GM19452 (cell line): Measurements from ENCODE around the gene LPP.

ENCODE experiments used
- ATAC-seq: cut with Tn5 transposase; IDR thresholded peaks from one replicate; pipeline ENCODE4 v1.9.1; 2021; ENCODE audit not compliant: unreplicated experiment

The LPP gene

DNA sequence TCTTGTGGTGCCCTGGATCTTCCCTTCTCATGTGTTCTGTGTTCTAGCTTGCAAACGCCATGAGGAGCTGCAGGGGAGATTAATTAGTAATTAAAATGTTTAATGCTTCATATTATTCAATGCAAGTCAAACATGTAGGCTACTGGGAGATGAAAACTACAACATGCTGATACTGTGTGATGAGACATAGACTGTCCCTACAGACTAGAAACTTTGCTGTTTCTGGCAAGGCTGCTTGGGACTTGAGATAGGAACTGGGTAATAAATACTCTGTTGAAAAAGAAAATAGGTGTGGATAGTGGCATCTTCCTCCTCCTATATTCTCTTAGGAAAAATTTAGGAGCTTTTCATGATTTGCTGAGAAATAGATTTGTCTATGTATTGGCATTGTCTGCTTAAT lies 379.2 kb downstream of the LPP start:
- no peak for ATAC-seq

DNA sequence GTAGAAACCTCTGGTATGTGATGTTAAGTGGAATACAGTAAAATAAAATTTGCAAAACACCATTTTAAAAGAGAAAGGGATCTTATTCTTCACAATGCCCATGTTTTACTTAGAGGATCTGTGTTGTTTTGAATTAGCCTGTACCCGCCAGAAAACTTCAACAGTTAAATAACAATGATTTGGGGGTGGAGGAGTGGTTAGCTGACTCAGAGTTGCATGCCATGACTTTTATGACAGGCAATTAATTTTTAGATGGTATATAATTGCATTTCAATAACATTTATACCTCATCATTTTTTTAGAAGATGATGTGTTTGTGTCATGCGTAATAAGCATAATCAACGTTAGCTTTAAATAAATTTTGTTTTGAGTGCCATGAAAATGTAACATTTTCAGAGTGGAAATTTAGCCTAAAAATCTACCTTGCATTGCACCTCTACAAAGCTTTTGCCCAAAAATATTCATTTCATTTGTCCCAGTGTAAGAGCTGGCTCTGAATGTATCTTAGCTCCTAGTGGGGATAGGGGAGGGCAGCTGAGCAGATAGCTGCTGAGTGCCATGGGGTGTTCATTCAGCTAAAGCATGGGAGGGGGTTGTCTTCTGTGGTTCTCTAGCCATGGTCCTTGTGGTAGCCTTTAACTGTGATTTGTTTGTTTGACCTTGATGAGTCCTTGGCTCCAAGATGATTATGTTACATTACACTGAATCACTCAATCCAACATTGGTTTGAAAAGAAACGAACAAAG lies 379.8 kb downstream of the LPP start:
- ATAC-seq = no peak

DNA sequence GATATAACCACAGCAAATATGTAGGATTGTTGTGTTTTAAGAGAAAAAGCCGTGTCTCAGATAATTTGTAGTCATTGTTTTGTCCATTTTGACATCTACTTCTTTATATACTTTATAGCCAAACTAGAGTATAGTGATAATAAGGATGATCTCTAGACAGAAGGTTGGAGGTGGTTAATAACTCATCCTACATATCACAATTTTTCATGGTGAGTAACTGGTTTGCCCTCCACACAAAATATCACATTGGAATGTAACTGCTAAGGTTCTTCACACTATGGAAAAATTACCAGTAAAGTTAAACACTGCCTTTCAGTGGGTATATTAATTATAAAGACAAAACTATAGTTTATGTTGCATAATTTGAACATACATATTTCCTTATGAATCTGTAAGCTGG lies 380.7 kb downstream of the LPP start:
- ATAC-seq = no peak

DNA sequence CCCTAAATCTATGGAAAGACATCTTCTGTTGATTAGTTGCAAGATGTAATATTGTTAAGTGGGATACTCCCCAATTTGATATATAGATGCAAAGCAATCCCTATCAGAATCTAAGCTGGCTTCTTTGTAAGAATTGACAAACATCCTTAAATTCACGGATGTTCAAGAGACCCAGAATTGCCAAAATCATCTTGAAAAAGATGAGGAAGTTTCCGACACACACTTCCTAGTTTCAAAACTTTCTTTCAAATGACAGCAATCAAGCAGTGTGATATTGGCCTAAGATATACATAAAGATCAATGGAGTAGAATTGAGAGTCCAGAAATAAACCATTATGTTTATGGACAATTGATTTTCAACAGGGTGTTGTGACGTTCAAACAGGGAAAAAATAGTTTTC lies 383.6 kb downstream of the LPP start:
- no peak for ATAC-seq

DNA sequence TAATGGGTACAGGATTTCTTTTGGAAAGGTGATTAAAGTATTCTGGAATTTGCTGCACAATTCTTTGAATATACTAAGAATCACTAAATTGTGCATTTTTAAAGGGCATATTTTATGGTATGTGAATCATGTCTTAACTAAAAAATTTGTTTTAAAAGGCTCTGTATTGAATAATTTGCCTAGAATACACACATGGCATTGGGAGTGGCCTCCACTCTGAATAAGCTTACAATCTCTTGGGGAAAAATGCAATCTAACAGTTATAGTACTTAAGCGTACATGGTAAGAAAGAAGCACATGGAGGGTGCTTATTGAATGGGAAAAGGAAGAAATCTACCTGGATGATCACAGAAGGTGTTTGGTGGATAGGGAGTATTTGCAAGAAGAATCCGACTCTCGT lies 385.1 kb downstream of the LPP start:
- no peak for ATAC-seq

DNA sequence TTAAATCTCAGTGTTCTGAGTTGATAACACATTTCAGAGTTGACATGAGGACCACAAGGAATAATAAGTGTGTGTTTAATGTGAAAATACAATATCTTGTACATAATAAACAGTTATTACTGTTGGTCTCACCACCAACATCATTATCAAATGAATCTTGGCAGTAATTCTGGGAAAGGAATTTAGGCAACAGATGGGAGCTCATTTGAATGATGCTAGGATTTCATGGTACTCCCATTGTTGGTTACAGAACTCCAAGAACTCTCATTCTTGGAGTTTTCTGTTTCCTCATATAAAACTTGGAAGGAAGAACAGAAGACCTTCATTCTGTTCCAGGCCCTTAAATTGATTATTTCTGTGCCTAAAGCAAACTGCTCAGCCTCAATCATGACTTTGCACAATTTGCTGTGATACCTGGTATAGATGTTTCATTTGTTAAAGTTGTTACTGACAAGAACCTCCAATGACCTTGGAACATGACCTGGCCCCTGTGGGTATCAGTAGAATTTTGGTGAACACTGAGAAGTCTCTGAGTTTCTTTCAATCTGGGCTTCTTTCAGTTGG lies 385.8 kb downstream of the LPP start:
- ATAC-seq = no peak

DNA sequence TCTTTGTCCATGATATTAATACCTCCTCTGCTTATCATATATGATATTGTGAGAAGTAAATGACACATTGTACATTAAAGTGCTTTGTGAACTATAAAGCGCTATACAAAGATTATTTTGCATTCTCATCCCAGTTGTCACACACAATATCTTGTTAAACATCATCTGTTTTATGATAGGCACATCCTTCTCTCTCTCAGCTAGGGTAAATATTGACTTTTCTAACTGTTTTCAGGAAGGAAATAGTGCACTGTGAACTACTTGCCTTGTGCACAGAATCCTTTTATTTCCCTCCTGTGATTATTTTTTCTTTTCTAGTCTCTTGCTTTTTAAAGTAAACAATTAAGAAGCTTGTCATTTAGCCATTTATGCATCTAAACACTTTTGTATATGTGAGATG lies 388.2 kb downstream of the LPP start:
- no peak for ATAC-seq

DNA sequence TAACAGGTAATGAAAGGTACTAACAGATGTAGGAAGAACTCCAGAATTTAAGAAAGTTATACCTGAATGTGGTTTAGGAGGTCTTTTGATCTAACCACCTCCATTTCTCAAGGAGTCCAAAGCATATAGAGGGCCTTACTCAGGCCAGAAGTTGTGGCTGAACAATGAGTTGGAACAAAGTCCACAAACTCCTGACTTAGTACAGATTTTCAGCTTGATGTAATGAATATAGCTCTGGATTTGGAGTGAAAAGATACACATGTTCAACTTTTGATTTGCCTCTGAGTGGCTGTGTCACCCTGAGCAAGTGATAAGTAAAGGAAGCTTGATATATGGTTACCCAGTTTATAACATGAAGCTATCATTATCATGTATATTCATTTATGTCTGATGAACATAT lies 390.1 kb downstream of the LPP start:
- ATAC-seq = no peak

DNA sequence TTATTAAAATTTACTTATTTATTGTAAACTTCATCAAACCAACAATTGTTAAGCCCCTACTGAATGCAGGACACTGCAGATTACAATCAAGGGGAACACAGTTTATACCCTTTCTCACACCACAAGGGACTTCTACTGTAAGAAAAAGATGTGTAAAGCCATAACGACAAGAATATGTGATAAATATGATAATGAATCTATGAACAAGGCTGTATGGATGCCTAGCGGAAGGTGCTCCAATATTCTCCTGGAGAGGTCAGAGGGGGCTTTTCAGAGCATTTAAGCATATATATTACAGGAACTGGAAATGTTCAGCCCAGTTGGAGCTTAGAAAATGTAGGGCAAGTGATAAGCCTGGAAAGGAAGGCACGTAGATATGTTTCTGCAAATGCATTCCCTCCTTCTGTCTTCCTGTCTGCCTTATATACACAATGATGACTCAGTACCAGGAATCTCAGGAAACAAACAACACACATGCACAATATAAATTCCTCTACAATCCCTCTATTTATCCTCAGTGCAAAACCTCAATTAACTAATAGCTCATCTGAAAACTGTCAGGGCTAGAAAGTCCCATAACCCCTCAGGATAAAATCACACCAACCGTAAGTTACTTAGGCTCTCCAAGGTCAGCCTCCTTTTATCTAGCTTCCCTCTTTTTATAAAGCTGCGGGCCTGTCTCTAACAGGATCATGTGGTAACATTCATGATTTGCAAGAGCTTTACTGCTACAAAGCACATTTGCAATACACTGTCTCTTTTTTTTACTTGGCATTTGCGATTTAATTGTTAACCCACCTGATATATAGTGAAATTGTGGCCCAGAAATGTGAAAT lies 393.1 kb downstream of the LPP start:
- ATAC-seq = no peak

DNA sequence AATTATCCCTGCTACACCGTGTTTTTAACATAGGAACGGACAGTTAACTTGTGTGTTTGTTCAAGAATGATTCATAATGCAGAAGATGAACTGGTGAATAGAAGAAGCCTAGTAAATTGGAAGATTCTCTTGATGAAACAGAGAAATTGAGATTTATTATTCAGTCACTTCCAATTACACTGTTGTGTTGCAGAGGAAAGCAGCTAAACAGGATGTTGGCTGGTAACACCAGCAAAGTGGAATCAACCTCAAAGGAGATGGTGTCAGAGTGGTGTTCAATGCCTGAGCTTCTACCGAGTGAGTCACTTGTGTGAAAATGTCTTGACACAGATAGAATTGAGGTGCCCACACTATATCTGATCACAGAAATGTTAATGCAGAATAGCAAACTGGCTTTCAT lies 399.6 kb downstream of the LPP start:
- ATAC-seq = no peak

DNA sequence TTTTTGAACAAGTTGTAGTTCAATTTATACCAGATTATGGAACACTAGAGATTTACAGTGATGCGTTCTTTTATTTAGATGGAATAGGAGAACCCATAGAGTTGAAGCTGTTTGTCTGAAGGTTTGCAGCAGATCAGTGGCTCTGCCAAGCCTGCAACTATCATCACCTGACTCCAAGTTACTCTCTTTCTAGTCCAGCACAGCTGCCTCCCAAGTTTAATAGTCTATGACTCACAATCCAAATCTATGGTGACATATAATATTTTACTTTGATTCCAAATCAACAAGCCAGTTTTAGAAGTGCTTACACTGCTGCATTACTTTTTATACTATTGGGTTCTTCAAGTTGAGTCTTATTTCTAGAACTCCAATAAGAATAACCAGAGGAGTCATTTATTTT lies 400.4 kb downstream of the LPP start:
- no peak for ATAC-seq

DNA sequence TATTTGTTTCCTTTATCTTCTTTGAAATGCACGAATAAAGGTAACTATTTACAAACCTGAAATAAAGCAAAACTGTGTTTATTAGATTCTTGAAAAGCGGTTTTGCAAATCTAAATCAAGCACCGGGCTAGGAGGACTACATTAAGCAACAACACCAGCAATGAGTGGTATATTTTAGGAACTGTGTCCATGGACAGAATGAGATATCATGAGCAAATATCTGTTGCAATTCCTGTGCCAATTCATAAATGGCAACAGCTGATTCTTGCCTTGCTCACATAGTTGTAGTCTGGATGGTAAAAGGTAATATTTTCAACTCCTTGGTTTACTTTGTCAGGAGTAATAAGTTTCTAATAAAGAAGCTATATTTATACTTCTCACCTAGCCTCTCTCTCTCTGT lies 403.3 kb downstream of the LPP start:
- ATAC-seq = no peak

DNA sequence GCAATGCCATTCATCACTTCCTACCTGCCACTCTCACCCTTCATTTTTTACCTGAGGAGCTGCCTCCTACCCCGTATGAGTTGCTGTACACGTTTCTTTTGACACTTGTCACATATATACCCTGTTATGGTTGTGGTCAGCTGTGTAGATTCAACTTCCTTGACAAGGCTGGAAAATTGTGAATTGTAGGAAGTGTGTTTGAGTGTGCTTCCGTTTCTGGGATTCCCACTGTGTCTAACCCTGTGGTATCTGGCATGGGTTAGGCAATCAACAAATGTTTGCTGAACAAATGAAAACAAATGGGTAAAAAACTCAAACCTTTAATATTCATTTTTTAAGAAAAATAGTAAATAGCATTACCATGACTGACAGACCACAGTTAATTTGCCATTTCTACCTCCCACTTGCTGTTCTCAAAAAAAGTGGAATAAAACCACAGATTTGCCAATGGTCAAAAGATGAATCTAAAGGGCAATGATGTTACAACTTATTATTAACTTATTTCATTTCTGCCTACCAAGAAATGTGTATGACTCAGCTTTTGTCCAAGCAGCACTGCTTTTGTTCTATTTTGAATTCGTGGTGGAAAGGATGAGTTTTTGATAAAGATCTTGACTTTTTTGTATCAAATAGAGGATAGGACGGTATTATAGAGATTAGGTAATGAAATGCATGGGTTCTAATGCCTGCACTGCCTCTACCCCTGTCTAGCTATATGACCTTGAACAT lies 404.6 kb downstream of the LPP start:
- ATAC-seq = no peak

DNA sequence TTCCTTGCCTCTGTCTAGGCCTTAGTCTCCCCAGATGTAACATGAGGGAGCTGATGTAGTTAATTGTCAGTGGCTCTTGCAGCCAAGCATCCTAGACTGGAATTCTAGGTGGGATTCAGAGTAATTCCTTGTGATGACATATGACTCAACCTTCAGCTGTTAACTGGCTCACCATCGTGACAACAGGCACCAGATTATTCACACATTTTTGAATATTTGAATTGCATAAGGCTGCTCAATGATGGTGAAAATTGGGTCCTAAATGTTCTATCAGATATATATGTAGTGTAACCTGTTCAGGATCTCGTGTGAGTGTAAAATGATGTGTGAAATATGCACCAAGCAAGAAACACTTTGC lies 405.1 kb downstream of the LPP start:
- ATAC-seq = no peak

DNA sequence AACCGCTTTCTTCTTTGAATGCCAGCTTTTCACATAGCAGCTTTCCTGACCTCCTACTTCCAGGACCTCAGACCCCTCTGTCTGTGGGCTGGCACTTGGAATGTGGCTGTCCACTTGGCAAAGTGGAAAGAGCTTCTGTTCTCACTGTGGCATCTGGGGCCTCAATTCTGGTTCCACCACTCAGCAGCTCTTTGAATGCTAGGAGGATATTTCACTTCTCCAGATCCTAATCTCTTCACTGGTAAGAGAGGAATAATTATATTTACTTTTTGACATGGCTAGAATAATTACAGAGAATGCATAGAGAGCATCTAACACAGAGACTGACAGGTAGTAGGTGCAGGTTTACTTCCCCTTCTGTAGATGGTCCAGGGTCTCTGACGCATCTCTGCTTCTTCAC lies 405.9 kb downstream of the LPP start:
- ATAC-seq = no peak

DNA sequence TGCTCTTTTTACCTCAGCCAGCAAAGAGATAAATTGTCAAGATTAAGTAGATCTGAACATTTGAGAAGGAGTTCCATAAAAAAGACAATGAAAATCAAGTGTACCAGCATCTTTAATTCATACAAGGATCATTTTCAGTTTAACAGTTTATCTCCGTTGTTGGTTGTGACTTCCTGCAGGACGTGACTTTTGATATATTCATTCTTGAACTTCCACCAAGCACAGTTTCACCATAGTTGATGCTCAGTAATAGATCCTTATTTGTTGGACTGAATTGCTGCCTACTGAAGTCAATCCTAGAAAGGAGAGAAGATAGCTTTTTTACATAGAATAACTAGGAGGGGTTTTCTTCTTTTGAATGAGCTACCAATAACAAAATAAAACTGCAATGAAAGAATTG lies 408.2 kb downstream of the LPP start:
- ATAC-seq = no peak

DNA sequence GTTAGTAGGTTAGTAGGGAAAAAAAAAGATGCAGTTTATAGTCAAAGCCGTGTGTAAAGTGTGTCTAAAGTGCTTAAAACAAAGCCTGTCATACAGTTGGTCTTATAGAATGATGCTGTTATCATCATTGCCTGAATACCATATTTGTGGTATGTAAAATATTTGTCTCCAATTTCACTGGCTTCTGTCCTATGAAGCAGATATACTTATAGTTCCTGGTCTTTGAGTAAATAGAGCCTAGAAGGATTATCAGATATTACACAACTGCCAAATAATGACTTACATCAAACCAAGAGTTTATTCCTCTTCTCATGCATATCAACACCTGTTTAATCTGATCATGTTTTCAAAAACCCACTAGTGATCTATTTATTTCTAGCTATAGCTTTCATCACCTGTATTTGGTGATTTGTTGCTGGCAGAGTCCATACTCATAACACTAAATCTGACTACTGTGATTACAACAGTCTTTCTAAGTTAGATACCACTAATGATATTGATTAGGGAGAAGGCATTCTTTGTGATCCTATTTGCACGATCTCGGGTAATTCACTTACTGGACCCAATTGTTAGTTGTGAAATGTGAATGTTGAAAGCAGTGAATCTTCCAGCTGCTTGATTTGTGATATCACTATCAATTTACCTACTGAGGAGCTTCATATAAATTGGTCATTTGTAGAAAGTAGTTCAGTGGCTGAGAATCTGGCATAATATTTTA lies 413.7 kb downstream of the LPP start:
- no peak for ATAC-seq

DNA sequence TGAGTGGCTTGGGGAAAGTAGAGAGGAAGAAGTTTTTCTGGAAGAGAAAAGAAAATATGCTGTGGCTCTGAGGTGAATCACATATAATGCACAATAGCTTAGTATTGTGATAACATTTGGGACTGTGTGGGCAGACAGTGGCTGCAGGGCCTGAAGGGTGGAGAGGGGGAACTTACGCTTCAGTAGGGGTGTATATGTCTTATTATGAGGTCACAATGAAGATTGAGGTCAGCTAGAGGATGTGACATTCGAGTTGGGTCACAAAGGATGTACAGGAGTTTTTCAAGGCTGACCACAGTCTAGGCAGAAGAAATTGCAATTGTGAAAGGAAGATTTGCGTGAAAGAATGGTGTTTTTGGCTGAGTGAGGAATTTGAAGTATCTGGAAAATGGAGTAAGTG lies 414.8 kb downstream of the LPP start:
- no peak for ATAC-seq

DNA sequence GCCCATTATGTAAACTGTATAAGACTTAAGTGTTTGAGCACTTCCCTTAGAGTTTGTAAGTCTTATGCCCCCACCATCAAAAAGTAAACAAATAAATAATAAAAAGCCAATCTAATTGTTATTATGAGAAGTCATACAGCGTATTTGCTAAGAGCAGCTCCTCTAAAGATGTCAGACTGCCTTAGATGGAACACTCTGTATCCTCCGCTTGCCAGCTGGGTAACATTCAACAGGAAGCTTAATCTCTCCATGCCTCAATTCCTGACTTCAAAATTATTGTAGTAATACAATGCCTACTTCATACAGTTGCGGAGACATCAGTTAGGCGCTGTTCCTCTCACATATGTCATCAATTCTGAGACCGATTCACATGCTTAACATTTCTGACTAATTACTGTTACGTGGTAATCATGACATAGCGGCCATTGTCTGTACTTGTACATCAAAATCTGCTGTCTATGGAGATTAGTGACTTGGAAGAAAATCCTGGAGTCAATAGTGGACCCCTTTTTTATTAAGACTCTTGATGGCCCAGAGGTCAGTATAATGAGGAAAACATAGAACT lies 417.7 kb downstream of the LPP start:
- ATAC-seq = no peak

DNA sequence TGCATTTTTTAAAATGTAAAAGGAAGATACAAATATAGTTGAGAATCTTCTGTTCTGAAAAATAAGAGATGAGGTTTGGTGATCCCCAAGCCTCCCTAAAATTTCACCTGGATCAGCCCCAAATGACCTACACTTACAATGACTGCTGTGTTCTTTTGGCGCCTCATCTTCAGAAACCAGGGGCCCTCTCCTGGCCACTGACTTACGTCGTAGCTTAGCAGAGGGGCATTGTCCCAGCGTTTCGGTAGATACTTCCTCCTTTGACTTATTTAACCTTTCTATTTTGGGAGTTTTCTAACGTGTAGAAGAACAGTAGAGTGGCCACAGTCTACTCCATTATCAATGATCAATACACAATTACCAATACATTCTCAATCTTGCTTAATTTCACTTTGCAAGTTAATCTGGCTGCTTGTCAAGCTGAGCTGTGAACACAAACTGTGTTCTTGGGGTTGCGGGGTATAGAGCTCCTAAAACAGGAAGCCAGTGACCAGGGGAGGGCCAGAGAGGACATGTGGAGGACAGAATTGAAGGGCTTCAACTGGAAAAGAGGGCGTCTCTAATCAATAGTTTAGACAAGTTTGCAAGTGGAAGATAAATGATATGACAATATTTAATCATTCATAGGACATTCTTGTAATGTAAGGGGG lies 419.5 kb downstream of the LPP start:
- ATAC-seq = no peak
